GM12878 (cell line): ENCODE results near the gene IKZF1. TPM values are rescaled to one million over a fixed set of nuclear protein-coding genes. Genes with fewer than 3 reads are reported as not detected.

ENCODE experiments used
- ATAC-seq: fragments of 200-7000 bp; cut with Tn5 transposase; 3 replicates; pipeline ENCODE4 v1.9.1; 2020; ENCODE audit warnings: mild to moderate bottlenecking, moderate library complexity
- BruUV-seq: library from RNA; stranded (reverse); fragments of 400-500 nt; replicated peaks from 2 replicates; lab custom pipeline; 2021; lab: Mats Ljungman, UMichigan
- CTCF ChIA-PET: fragments of 300-600 bp; sonication (Branson Sonifier 250); formaldehyde crosslinking; extraction: SDS; loops from one replicate; lab custom pipeline; 2021; ENCODE audit warnings: inconsistent platforms; lab: Yijun Ruan, JAX
- POLR2A ChIA-PET: fragments of 350-600 bp; formaldehyde crosslinking; extraction: SDS; loops from one replicate; lab custom pipeline; 2021; ENCODE audit warnings: inconsistent platforms; lab: Charles Lee
- RAD21 ChIA-PET: fragments of 300-600 bp; sonication (Branson Sonifier 250); formaldehyde crosslinking; loops from one replicate; lab custom pipeline; 2023; ENCODE audit warnings: antibody characterized with exemption; ENCODE audit not compliant: unreplicated experiment; lab: Charles Lee
- SMC1A ChIA-PET: fragments of 300-600 bp; sonication (Branson Sonifier 250); formaldehyde crosslinking; loops from one replicate; lab custom pipeline; 2023; ENCODE audit not compliant: unreplicated experiment, uncharacterized antibody; lab: Charles Lee
- DNase-seq: peaks from one replicate; pipeline ENCODE4 v3.0.0-alpha.2; 2011; ENCODE audit warnings: low read depth, low spot score
- FAIRE-seq: peaks from 3 replicates; lab custom pipeline; 2011; peaks lifted over from hg19 to GRCh38; lab: Jason Lieb, UNC
- H2AFZ ChIP-seq: 2 replicates; pipeline ENCODE4 v1.6.0; 2011; ENCODE audit warnings: low read depth, low read length, control low read depth; ENCODE audit not compliant: control insufficient read depth
- H3K27ac ChIP-seq: 2 replicates; pipeline ENCODE4 v1.5.1; 2011; ENCODE audit warnings: control low read depth; ENCODE audit not compliant: control insufficient read depth, insufficient read depth
- H3K27me3 ChIP-seq, 2 experiments: replicated peaks in 1 of 2; 2 replicates each; pipeline versions ENCODE4 v1.6.0 to v1.6.1; 2011; ENCODE audit warnings: low read length in 1 of 2; ENCODE audit not compliant: control insufficient read depth in 2 of 2, insufficient read depth in 2 of 2
- H3K36me3 ChIP-seq, 2 experiments: 2 replicates each; pipeline ENCODE4 v1.5.1; 2011; ENCODE audit warnings: low read length in 1 of 2; ENCODE audit not compliant: control insufficient read depth in 2 of 2, insufficient read depth in 2 of 2
- H3K4me1 ChIP-seq: 2 replicates; pipeline ENCODE4 v1.6.1; 2011; ENCODE audit warnings: mild to moderate bottlenecking, low read length, moderate library complexity, mixed read lengths; ENCODE audit not compliant: control insufficient read depth, insufficient read depth
- H3K4me2 ChIP-seq: 2 replicates; pipeline ENCODE4 v1.6.0; 2011; ENCODE audit warnings: control low read depth; ENCODE audit not compliant: control insufficient read depth, insufficient read depth
- H3K4me3 ChIP-seq: fragments of 200-600 bp; sonication (generic); 2 replicates; pipeline ENCODE4 v1.5.1; 2016
- H3K79me2 ChIP-seq: 2 replicates; pipeline ENCODE4 v1.6.0; 2011; ENCODE audit warnings: low read length; ENCODE audit not compliant: control insufficient read depth, insufficient read depth
- H3K9ac ChIP-seq: 2 replicates; pipeline ENCODE4 v1.8.0; 2011; ENCODE audit warnings: low read length, control low read depth, mixed read lengths; ENCODE audit not compliant: control insufficient read depth, insufficient read depth
- H3K9me3 ChIP-seq: replicated peaks from 3 replicates; pipeline ENCODE4 v1.5.1; 2011; ENCODE audit warnings: mild to moderate bottlenecking, low read length; ENCODE audit not compliant: control insufficient read depth, insufficient read depth
- H4K20me1 ChIP-seq: 2 replicates; pipeline ENCODE4 v1.6.0; 2011; ENCODE audit not compliant: control insufficient read depth, insufficient read depth
- EZH2 ChIP-seq: IDR thresholded peaks from 2 replicates; pipeline ENCODE4 v1.6.1; 2012; ENCODE audit warnings: low read depth, mild to moderate bottlenecking, control low read depth, inconsistent platforms, low read length, borderline replicate concordance; ENCODE audit not compliant: control insufficient read depth
- FOXM1 ChIP-seq: IDR thresholded peaks from 2 replicates; pipeline ENCODE4 v1.6.1; 2012; ENCODE audit warnings: low read depth, mild to moderate bottlenecking, inconsistent platforms, low read length, moderate library complexity
- HDAC6 ChIP-seq: fragments of 200-600 bp; sonication (generic); IDR thresholded peaks from one replicate; pipeline ENCODE4 v1.8.0; 2017; ENCODE audit warnings: antibody characterized with exemption; ENCODE audit not compliant: unreplicated experiment
- KLF5 ChIP-seq: fragments of 450-650 bp; IDR thresholded peaks from 2 replicates; pipeline ENCODE4 v1.6.1; 2014; ENCODE audit warnings: mild to moderate bottlenecking; ENCODE audit not compliant: partially characterized antibody
- MEF2B ChIP-seq: fragments of 450-650 bp; IDR thresholded peaks from 2 replicates; pipeline ENCODE4 v1.6.1; 2018; ENCODE audit warnings: mild to moderate bottlenecking, moderate library complexity; ENCODE audit not compliant: partially characterized antibody, poor library complexity, severe bottlenecking
- NFXL1 ChIP-seq: fragments of 450-650 bp; IDR thresholded peaks from 2 replicates; pipeline ENCODE4 v1.6.1; 2017; ENCODE audit warnings: antibody characterized with exemption, mild to moderate bottlenecking, borderline replicate concordance
- RB1 ChIP-seq: fragments of 450-650 bp; formaldehyde crosslinking; IDR thresholded peaks from 2 replicates; pipeline ENCODE4 v1.6.1; 2017; ENCODE audit warnings: mild to moderate bottlenecking, borderline replicate concordance
- RUNX3 ChIP-seq: IDR thresholded peaks from 2 replicates; pipeline ENCODE4 v1.6.1; 2012; ENCODE audit warnings: low read length, inconsistent platforms
- TCF12 ChIP-seq: IDR thresholded peaks from 2 replicates; pipeline ENCODE4 v1.6.1; 2011; ENCODE audit warnings: low read depth, mild to moderate bottlenecking, low read length
- TCF3 ChIP-seq: IDR thresholded peaks from 2 replicates; pipeline ENCODE4 v1.6.1; 2012; ENCODE audit warnings: low read depth, mild to moderate bottlenecking, low read length, borderline replicate concordance; ENCODE audit not compliant: insufficient read depth
- WRNIP1 ChIP-seq: IDR thresholded peaks from 2 replicates; pipeline ENCODE4 v1.6.1; 2011; ENCODE audit warnings: low read depth, low read length, improper control_type of control experiment, borderline replicate concordance
- ZBTB40 ChIP-seq: fragments of 450-650 bp; IDR thresholded peaks from 2 replicates; pipeline ENCODE4 v1.6.1; 2016; ENCODE audit warnings: mild to moderate bottlenecking, moderate library complexity, borderline replicate concordance
- WGBS: methylation state at CpG from one replicate; pipeline ENCODE4 v1.1.6; 2016; ENCODE audit warnings: low lambda C conversion rate; ENCODE audit not compliant: insufficient replicate concordance, insufficient coverage; ENCODE audit errors: missing lambda C conversion rate; 5-methylcytosine and 5-hydroxymethylcytosine counted together
- in situ Hi-C: fragments of 300-500 bp; cut with MboI; formaldehyde crosslinking; loops from 9 replicates; pipeline ENCODE4 v1.14.3; 2018; ENCODE audit warnings: mixed read lengths
- intact Hi-C: fragments of 100-400 bp; cut with micrococcal nuclease; formaldehyde crosslinking; loops from one replicate; pipeline ENCODE4 v1.14.2; 2022; ENCODE audit not compliant: unreplicated experiment
- polyA plus RNA-seq, 11 experiments: library from polyadenylated mRNA; depleted of rRNA in 4 of 11; unstranded in 6 of 11; stranded (reverse) in 5 of 11; fragments of >200 nt; fragmentation: Nextera tagmentation in 4 of 11; fragmentation: Illumina TruSeq in 1 of 11; extraction: Ambion mirVana in 4 of 11; extraction: Trizol in 1 of 11; gene quantifications; 1 replicate in 1 of 11; 2 replicates in 10 of 11; pipeline versions ENCODE4 v1.2.1 to v1.2.3, GENCODE V29; 2011 to 2016; ENCODE audit warnings: inconsistent platforms in 2 of 11, missing spikeins in 2 of 11, low read depth in 1 of 11
- total RNA-seq, 4 experiments: library from RNA; depleted of rRNA in 3 of 4; stranded (reverse); fragments of >200 nt in 3 of 4; fragmentation: Illumina TruSeq in 1 of 4; extraction: Trizol in 1 of 4; gene quantifications; 2 replicates each; pipeline versions ENCODE4 v1.2.1 to v1.2.3, GENCODE V29; 2013 to 2021

Gene IKZF1
- total and polyA plus RNA-seq, 10 of the 15 experiments (the other 5 are each of a cell fraction or from before 2014, with no cell fraction given) = 27.2 to 125 (median 71.6) TPM

DNA sequence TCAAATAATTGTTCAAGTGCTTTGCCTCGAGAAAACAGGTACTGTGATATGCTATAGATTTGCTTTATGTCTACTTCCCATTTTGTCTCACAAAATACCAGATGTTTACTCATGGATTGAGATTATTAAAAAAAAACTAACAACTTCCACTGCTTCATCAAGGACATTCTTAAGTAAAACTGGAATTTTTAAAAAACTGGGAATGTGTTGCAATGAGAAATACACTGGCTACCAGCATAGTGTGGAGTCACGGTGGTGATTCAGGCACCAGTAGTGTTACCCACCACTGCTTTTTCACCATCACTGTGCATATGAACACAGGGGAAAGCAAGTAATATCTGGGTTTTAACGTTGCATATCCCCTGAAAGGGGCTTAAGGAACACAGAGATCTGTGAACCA lies 124.4 kb downstream of the IKZF1 start:
- Histone ChIP-seq H3K9ac (no peak overlapping the region), H3K4me3 (no peak overlapping the region), H2AFZ (no peak overlapping the region), H3K9me3 (no peaks in the 10 kb centered on the region), H3K4me2 (no peak overlapping the region), H3K4me1 (no peaks in the 10 kb centered on the region), H3K27ac (no peak overlapping the region), H4K20me1 (no peaks in the 10 kb centered on the region), H3K36me3 (no peaks in the 10 kb centered on the region), H3K27me3 (no peaks in the 10 kb centered on the region), H3K79me2 (no peaks in the 10 kb centered on the region)
- DNase-seq = no peak
- no peak for ATAC-seq
- POLR2A ChIA-PET = no interaction called here
- intact Hi-C loops = no loop called here
- BruUV-seq = no TSS peak
- RAD21 ChIA-PET = interaction anchor here (1.7 to 2.2 kb wide), 2 partner anchors 11 to 13 kb away, joined by 7 to 8 read pairs; no protein-coding TSS in a partner anchor
- SMC1A ChIA-PET = interaction anchor here (0.6 to 3.1 kb wide), 5 partner anchors 9 to 21 kb away, joined by 3 to 17 read pairs (median 10); no protein-coding TSS in a partner anchor
- no peak for FAIRE-seq
- CTCF ChIA-PET = interaction anchor here (1.0 to 14.6 kb wide), 7 partner anchors 11 to 336 kb away, joined by 3 to 257 read pairs (median 8); partner anchors contain the start of genes FIGNL1 and ZPBP
- in situ Hi-C loops = no loop called here
- TF ChIP-seq TCF3 (no peak), RUNX3 (no peak), NFXL1 (no peak), TCF12 (no peak), WRNIP1 (no peak), MEF2B (no peak), EZH2 (no peak)
- WGBS = 66% methylated on average over 3 of the region's 3 CpGs

DNA sequence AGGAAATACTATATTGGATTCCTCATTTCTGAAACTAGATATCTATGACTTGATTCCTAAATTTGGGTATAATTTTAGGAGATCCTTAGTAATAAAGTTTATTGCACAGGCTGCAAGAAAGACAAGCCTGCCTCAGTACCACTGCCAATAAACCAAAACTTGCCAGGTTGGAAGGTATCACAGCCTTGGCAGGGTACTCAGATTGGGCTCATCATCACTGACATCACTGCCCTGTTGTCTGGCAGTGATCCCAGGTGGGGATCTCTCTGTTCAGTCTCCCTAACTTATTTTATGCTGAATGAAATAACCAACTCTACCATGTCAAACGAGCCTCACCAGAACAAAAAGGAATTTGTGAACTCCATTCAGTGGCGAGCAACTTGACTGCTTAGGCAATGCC lies 126.8 kb downstream of the IKZF1 start:
- H3K4me1 ChIP-seq = no peaks in the 10 kb centered on the region
- POLR2A ChIA-PET = no interaction called here
- CTCF ChIA-PET = interaction anchor here (1.7 kb wide), 1 partner anchor 11 kb away, joined by 4 read pairs; no protein-coding TSS in a partner anchor
- no peak overlapping the region for H3K4me3 ChIP-seq
- RAD21 ChIA-PET = no interaction called here
- no peaks in the 10 kb centered on the region for H3K79me2 ChIP-seq
- no peak for ATAC-seq
- H3K27me3 ChIP-seq = no peaks in the 10 kb centered on the region
- H3K9me3 ChIP-seq = no peaks in the 10 kb centered on the region
- H3K9ac ChIP-seq = no peak overlapping the region
- SMC1A ChIA-PET = interaction anchor here (2.5 kb wide), 1 partner anchor 11 kb away, joined by 10 read pairs; no protein-coding TSS in a partner anchor
- no TSS peak for BruUV-seq
- in situ Hi-C loops (no loop called here), intact Hi-C loops (no loop called here)
- H2AFZ ChIP-seq = no peak overlapping the region
- H3K4me2 ChIP-seq = no peak overlapping the region
- H4K20me1 ChIP-seq = no peaks in the 10 kb centered on the region
- H3K36me3 ChIP-seq = no peaks in the 10 kb centered on the region
- DNase-seq = no peak
- WGBS = 95% methylated on average over 2 of the region's 2 CpGs
- FAIRE-seq = no peak
- H3K27ac ChIP-seq = no peak overlapping the region
- TF ChIP-seq FOXM1 (no peak), HDAC6 (no peak), KLF5 (no peak), ZBTB40 (no peak), RB1 (no peak)
